ENCODE results near the gene GPATCH2. TPM values are rescaled to one million over a fixed set of nuclear protein-coding genes. Genes with fewer than 3 reads are reported as not detected.

GPATCH2 gene
- polyA plus RNA-seq, 1 of the 3 experiments (the other 2 are of a cell fraction) = 4.2 TPM

DNA sequence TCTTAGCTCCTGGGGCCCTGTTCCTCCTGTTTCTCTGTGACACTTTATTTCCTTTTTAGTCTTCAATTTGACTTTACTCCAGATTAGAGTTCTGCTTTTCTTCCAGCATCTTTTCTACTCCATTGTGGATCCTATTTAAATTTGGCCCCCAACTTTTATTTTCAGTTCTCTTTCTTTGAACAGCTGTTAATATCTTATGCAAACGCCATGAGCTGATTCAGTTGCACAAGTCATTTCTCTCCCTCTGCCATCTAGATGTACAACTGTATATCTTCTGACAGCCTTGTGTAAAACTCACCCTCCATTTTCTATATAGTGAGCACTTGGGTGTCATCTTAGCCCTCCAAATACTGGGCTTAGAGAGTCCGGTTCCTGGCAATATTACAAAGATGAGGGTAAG, 42.5 kb upstream of the GPATCH2 start:
- 74% methylated on average over 2 of the region's 2 CpGs for WGBS (ENCODE audit: low lambda C conversion rate)
- Histone ChIP-seq H3K9me2 (no peaks in the 10 kb centered on the region), H3K79me2 (ENCODE audit: insufficient read depth) (no peaks in the 10 kb centered on the region), H3F3A (replicated peaks; ENCODE audit: insufficient read depth) (no peaks in the 10 kb centered on the region), H3K27me3 (ENCODE audit: insufficient read depth) (no peaks in the 10 kb centered on the region), H3K36me3 (replicated peaks in 1 of 2; ENCODE audit: control insufficient read depth in 1 of 2, insufficient read depth in 2 of 2, low read length in 1 of 2) (no peaks in the 10 kb centered on the region), H3K4me2 (no peak overlapping the region), H3K27ac (ENCODE audit: low read depth in 2 of 2, low read length in 1 of 2) (no peak overlapping the region), H2AFZ (ENCODE audit: low read depth) (no peak overlapping the region), H3K4me1 (ENCODE audit: control insufficient read depth in 1 of 2, insufficient read depth in 2 of 2, low read depth in 1 of 2, low read length in 1 of 2) (no peaks in the 10 kb centered on the region; a peak in 1 of 4 replicates), H3K9me3 (no peaks in the 10 kb centered on the region), H3K9ac (no peak overlapping the region), H3K4me3 (ENCODE audit: low read depth in 2 of 2, low read length in 1 of 2) (no peak overlapping the region), H4K20me1 (ENCODE audit: insufficient read depth) (no peaks in the 10 kb centered on the region)
- no peak for DNase-seq
- POLR2A ChIA-PET = no interaction called here
- CTCF ChIA-PET = no interaction called here
- TF ChIP-seq RCOR1 (IDR thresholded peaks at IDR 0.05; ENCODE audit: low read length) (no peak), NRF1 (IDR thresholded peaks at IDR 0.05; ENCODE audit: low read depth, low read length) (no peak), TEAD4 (IDR thresholded peaks at IDR 0.05; ENCODE audit: borderline replicate concordance, insufficient read depth) (no peak), GATA2 (CRISPR knock-in tag; IDR thresholded peaks at IDR 0.05) (no peak), YY1 (IDR thresholded peaks at IDR 0.05; ENCODE audit: low read depth) (no peak), FOSL2 (IDR thresholded peaks at IDR 0.05; ENCODE audit: borderline replicate concordance, low read depth) (no peak), POLR2AphosphoS5 (IDR thresholded peaks at IDR 0.05; ENCODE audit: low read depth, low read length) (no peak), RFX5 (IDR thresholded peaks at IDR 0.05; ENCODE audit: low read length) (no peak), FOXJ3 (CRISPR knock-in tag; IDR thresholded peaks at IDR 0.05) (no peak), MXI1 (IDR thresholded peaks at IDR 0.05; ENCODE audit: low read depth, low read length) (no peak), JUND (IDR thresholded peaks at IDR 0.05) (no peak), USF1 (IDR thresholded peaks at IDR 0.05; ENCODE audit: borderline replicate concordance, low read depth) (no peak), SMC3 (IDR thresholded peaks at IDR 0.05; ENCODE audit: low read depth, low read length) (no peak), EP300 (IDR thresholded peaks at IDR 0.05; ENCODE audit: borderline replicate concordance in 1 of 2, low read depth in 1 of 2, low read length in 1 of 2) (no peak), USF2 (IDR thresholded peaks at IDR 0.05; ENCODE audit: borderline replicate concordance, low read depth, low read length) (no peak)

DNA sequence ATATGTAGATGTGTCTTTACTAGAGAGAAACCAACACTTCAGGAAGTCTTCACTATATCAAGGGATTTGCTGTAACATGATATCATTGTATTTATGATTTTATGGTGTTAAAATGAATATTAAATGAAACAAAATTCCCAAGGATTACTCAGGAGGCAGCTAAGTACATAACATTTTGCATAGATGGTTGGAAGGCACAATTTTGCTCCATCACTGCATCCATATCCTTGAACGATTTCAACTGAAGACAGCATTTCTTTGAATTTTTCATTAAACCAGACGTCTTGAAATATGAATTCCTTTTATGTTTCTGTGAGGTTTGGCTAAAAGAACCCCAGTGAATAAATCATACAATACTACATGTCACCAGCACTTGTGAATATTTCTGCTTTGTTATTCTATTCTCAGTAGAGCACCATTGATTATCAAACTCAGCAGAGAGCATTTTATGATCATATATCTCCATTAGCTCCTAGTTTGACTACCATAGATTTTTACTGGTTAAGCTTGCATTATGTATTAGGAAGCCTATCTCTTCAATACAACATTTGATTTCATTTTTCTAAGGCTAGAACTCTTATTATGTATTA, 37.6 kb upstream of the GPATCH2 start:
- no peaks in the 10 kb centered on the region for H4K20me1 ChIP-seq (ENCODE audit: insufficient read depth)
- no peak overlapping the region for H3K9ac ChIP-seq
- no peak overlapping the region for H3K4me2 ChIP-seq
- H3K27me3 ChIP-seq (ENCODE audit: insufficient read depth) = no peaks in the 10 kb centered on the region
- TF ChIP-seq RCOR1 (IDR thresholded peaks at IDR 0.05; ENCODE audit: low read length) (no peak), TEAD4 (IDR thresholded peaks at IDR 0.05; ENCODE audit: borderline replicate concordance, insufficient read depth) (no peak), CHD2 (IDR thresholded peaks at IDR 0.05; ENCODE audit: low read length, partially characterized antibody) (no peak), TCF12 (IDR thresholded peaks at IDR 0.05) (no peak), EP300 (IDR thresholded peaks at IDR 0.05; ENCODE audit: borderline replicate concordance in 1 of 2, low read depth in 1 of 2, low read length in 1 of 2) (no peak)
- ChIA-PET POLR2A (no interaction called here), CTCF (no interaction called here)
- H3K36me3 ChIP-seq (replicated peaks in 1 of 2; ENCODE audit: control insufficient read depth in 1 of 2, insufficient read depth in 2 of 2, low read length in 1 of 2) = peaks cover 0 to 2% of the 10 kb centered on the region in 2 experiments
- H3K9me3 ChIP-seq = no peaks in the 10 kb centered on the region
- no peaks in the 10 kb centered on the region for H3F3A ChIP-seq (replicated peaks; ENCODE audit: insufficient read depth)
- H3K27ac ChIP-seq (ENCODE audit: low read depth in 2 of 2, low read length in 1 of 2) = no peak overlapping the region
- H2AFZ ChIP-seq (ENCODE audit: low read depth) = no peak overlapping the region
- no peaks in the 10 kb centered on the region for H3K9me2 ChIP-seq
- H3K4me1 ChIP-seq (ENCODE audit: control insufficient read depth in 1 of 2, insufficient read depth in 2 of 2, low read depth in 1 of 2, low read length in 1 of 2) = no peaks in the 10 kb centered on the region
- no peaks in the 10 kb centered on the region for H3K79me2 ChIP-seq (ENCODE audit: insufficient read depth)
- no peak for DNase-seq
- 66% methylated on average over 2 of the region's 2 CpGs for WGBS (ENCODE audit: low lambda C conversion rate)
- H3K4me3 ChIP-seq (ENCODE audit: low read depth in 2 of 2, low read length in 1 of 2) = no peak overlapping the region
